NT2/D1 (cell line): Measurements from ENCODE around the gene STAT6.

ENCODE experiments used
- SUZ12 ChIP-seq: IDR thresholded peaks from 2 replicates; pipeline ENCODE4 v1.6.1; 2011; ENCODE audit not compliant: insufficient read length, insufficient read depth; ENCODE audit errors: extremely low read depth
- YY1 ChIP-seq: IDR thresholded peaks from 2 replicates; pipeline ENCODE4 v1.6.1; 2011; ENCODE audit not compliant: insufficient read length, insufficient read depth
- ZNF274 ChIP-seq: IDR thresholded peaks from 2 replicates; pipeline ENCODE4 v1.6.1; 2011; ENCODE audit warnings: mild to moderate bottlenecking, low read depth, low read length

DNA sequence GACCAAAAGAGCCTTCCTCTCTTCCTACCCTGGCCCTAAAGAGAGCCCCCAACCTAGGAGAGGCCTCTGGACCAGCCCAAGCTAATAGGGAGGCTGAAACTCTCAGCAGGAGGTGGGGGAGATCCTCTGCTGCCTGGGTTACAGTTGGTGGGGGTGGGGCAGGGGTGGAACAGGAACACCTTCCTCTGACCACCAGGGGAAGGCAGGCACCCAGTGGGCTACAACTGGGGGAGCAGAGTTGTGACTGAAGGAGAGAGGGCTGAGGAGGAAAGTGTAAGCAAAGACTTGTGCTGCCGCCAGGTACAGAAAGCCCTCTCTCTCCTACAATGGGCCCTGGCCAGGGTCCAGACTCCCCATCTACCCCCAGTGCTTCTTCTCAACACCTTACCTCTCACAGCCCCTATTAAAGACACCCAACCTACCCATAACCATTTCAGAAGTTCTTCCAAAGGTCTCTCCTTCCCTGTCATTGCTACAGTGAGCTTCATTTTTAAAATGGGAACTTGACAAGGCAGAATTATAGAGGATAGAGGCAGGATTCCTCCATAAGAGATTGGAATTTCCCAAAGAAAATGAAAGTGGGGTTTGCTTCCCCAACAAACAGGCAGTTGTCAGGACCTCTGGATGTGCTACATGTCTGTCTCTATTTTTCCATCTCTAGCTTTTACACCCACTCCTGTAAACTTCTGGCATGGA is 62.6 kb downstream of the STAT6 start:
- TF ChIP-seq YY1 (no peak), ZNF274 (no peak), SUZ12 (no peak)
